HL-60 (cell line): ENCODE results near the gene RPL34.

Experiments used
- GABPA ChIP-seq: IDR thresholded peaks from 2 replicates; pipeline ENCODE4 v1.6.1; 2012; ENCODE audit warnings: low read depth
- POLR2AphosphoS5 ChIP-seq: IDR thresholded peaks from 2 replicates; pipeline ENCODE4 v1.6.1; 2012; ENCODE audit warnings: low read depth
- SPI1 ChIP-seq: IDR thresholded peaks from 2 replicates; pipeline ENCODE4 v1.6.1; 2012; ENCODE audit warnings: low read depth, mild to moderate bottlenecking, borderline replicate concordance
- TF ChIP-seq, protein P1 (sequence below): IDR thresholded peaks from one replicate; pipeline ENCODE4 v1.5.1; 2011; ENCODE audit warnings: low read length, control low read depth, inconsistent platforms; ENCODE audit not compliant: insufficient read depth
- TF ChIP-seq, protein P2 (sequence below): IDR thresholded peaks from 2 replicates; pipeline ENCODE4 v1.6.1; 2012; ENCODE audit warnings: low read depth; ENCODE audit not compliant: insufficient replicate concordance

DNA sequence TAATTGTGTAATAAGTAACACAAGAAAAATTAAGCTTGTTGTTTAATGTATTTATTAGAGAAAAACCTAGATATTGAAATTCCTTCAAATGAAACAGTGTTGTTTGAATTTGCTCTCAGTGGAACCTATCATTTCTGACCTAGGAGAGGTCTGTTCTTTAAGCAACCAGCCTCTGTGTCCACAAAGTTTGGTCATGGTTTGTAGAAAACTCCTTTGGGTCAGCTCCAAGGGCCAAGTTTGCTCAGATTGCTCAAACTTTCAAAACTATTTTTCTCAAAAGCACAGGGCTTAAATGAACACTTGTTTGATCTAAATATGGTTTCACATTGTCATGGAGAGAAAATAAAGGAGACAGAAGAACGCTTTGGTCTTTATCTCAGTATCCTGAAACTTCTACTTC, 29.6 kb upstream of the RPL34 start:
- TF ChIP-seq, protein P1, sequence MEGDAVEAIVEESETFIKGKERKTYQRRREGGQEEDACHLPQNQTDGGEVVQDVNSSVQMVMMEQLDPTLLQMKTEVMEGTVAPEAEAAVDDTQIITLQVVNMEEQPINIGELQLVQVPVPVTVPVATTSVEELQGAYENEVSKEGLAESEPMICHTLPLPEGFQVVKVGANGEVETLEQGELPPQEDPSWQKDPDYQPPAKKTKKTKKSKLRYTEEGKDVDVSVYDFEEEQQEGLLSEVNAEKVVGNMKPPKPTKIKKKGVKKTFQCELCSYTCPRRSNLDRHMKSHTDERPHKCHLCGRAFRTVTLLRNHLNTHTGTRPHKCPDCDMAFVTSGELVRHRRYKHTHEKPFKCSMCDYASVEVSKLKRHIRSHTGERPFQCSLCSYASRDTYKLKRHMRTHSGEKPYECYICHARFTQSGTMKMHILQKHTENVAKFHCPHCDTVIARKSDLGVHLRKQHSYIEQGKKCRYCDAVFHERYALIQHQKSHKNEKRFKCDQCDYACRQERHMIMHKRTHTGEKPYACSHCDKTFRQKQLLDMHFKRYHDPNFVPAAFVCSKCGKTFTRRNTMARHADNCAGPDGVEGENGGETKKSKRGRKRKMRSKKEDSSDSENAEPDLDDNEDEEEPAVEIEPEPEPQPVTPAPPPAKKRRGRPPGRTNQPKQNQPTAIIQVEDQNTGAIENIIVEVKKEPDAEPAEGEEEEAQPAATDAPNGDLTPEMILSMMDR, result no peak
- TF ChIP-seq SPI1, result no peak
- TF ChIP-seq, protein P2, sequence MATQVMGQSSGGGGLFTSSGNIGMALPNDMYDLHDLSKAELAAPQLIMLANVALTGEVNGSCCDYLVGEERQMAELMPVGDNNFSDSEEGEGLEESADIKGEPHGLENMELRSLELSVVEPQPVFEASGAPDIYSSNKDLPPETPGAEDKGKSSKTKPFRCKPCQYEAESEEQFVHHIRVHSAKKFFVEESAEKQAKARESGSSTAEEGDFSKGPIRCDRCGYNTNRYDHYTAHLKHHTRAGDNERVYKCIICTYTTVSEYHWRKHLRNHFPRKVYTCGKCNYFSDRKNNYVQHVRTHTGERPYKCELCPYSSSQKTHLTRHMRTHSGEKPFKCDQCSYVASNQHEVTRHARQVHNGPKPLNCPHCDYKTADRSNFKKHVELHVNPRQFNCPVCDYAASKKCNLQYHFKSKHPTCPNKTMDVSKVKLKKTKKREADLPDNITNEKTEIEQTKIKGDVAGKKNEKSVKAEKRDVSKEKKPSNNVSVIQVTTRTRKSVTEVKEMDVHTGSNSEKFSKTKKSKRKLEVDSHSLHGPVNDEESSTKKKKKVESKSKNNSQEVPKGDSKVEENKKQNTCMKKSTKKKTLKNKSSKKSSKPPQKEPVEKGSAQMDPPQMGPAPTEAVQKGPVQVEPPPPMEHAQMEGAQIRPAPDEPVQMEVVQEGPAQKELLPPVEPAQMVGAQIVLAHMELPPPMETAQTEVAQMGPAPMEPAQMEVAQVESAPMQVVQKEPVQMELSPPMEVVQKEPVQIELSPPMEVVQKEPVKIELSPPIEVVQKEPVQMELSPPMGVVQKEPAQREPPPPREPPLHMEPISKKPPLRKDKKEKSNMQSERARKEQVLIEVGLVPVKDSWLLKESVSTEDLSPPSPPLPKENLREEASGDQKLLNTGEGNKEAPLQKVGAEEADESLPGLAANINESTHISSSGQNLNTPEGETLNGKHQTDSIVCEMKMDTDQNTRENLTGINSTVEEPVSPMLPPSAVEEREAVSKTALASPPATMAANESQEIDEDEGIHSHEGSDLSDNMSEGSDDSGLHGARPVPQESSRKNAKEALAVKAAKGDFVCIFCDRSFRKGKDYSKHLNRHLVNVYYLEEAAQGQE, result no peak
- TF ChIP-seq POLR2AphosphoS5, result no peak
- no peak for TF ChIP-seq GABPA
